NCI-H748 (cell line): ENCODE measurements around the gene BICD1.
A peak's percentile ranks its signal among the peaks of the same experiment; 100 is the strongest.

ENCODE experiments used
- DNase-seq: peaks from one replicate; lab custom pipeline; 2025; ENCODE audit not compliant: unreplicated experiment; lab: John Stamatoyannopoulos, UW

The BICD1 gene

DNA sequence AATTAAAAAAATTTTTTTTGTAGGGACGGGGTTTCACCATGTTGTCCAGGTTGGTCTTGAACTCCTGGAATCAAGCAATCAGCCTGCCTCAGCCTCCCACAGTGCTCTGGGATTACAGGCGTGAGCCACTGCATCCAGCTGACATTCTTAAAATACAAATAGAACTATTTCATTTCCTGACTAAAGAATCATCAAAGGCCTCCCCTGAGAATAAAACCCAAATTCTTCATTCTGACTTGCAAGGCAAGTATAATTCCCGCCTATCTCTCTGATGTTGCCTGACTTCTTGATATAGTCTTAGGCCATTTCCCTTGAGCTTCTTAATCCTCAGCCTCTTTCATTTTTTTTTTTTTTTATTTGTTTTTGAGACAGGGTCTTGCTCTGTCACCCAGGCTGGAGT lies 4.4 kb upstream of the BICD1 start:
- no peak for DNase-seq

DNA sequence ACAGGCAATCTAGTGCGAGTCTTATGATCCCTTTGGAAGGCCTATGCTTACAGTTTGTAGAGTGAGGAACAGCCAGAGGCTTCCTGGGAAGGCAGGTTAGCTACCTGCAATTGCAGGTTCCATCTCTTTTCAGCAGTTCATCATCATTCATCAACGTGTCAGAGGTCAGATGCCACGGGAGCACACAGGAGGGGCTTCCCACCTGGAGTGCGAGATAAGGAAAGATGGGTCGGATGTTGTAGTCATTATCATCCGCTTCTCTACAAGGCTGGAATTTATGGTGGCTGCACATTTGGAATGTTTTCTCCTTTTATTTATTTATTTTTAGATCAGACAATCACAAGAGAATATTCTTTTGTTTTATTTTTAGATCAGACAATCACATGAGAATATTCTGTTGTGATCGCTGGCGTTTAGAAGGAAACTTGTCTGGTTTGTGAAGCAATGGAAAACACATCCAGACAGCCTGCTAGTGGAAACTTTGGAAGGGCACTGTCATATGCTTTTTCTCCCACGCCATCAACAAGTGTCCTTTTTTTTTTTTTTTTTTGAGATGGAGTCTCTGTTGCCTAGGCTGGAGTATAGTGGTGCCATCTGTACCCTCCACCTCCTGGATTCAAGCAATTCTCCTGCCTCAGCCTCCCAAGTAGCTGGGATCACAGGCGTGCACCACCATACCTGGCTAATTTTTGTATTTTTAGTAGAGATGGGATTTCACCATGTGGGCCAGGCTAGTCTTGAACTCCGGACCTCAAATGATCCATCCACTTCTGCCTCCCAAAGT lies 1.9 kb upstream of the BICD1 start:
- peak; percentile 23 for DNase-seq

DNA sequence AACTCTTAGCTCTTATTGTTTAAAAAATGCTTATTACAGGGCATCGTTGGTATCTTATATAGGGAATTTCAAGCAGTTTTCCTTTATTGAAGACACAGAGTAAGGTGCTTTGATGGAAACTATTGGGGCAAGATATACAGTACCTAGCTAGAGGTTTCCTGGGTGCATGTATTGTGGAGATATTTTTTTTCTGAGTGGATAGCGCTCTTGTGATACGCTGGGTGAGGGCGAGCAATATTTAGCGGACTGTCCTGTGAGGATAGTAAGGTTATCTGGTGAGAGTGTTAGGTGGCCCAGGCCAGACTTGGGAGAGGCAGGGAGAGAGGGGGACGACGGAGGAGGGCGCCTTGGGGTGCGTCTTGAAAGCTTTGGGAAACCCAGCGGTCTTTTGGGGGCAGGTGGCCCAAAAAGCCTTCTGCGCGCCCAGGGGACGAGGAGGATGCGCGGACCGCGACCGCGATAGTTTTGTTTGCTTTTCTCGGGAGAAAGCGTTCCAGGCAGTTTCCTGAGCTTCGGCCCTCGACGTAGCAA lies 596 bp upstream of the BICD1 start:
- peak; percentile 55 for DNase-seq

DNA sequence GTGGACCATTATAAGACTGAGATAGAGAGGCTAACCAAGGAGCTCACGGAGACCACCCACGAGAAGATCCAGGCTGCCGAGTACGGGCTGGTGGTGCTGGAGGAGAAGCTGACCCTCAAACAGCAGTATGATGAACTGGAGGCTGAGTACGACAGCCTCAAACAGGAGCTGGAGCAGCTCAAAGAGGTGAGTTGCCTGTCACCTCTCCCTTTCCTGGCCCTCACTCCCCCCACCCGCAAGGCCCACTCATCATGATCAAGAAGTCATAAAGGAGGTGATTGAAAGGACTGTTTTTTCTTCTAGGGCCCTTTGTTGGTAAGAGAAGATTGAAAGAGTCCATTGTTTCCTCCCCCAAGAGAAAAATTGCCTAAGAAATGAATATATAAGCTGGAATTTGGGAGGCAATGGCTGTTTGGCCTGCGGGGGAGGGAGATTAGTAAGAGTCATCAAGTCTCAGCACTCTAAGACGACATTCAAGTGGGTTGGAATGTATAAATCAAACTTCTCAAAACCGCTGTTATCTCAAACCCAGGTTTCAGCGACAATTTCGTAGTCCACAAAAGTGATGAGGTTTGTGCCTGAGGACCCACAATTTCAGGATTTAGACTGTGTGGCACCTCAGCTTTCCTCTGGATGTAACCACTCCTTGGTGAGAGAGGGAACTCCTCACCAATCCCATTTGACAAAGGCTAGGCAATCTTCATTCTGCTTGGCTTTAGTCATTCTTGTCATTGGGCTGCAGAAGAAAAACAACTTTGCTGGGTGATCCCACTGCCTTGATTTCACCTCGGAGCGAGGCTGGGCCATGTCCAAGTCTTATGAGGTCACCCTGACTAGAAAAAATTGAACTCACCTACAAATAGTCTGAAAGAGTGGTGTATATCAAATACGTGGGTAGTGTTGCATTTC lies 966 bp downstream of the BICD1 start:
- DNase-seq, result peak; percentile 65

DNA sequence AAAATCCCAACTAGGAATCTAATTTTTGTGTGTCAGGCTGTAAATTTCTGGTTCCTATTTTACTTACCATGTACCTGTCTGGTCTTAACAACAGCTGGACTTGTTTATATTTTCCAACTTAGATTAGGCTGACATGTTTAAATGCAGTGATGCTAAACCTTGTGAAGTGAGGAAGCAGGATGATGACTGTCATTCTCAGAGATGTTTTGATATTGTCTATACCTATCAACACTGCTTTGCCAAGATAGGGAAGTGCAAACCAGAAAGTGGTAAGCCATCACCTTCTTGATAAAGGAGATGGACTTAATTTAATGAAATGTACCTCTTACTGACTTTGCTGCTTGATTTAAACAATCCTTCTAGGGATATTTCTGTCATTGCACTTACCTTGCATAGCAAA lies 2.1 kb downstream of the BICD1 start:
- no peak for DNase-seq

DNA sequence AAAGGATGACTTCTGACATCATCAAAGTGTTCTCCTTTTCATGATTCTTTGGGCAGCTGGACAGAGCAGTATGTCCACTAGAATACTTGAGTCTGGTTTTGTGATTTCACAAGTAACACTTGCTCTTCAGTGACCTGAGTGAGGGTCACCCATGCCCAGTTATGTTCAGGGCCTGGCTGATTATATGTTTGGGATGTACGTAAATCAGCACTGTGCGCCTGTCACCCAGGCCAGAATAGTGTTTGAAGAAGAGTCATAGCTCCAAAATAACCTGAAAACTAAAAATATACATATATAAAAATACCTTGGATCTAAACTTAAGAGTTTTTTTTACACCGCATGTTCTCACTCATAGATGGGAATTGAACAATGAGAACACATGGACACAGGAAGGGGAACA lies 3.8 kb downstream of the BICD1 start:
- no peak for DNase-seq

DNA sequence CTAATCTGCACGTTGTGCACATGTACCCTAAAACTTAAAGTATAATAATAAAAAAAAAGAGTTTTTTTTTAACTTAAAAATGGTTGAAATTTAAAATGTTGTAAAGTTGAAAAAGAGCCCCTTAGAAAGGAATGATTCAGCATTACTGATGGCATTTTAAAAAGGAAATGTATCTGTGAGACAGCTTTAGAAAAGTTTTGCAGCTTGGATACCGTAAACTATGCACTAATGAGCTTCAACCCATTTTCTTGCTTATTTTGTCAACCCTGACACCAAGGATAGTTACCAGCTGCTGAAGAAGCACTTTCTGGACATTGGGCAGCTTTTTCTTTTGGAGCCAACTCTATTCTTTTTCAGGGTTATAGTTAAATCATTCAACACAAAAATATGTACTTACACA lies 4.3 kb downstream of the BICD1 start:
- DNase-seq, result no peak

DNA sequence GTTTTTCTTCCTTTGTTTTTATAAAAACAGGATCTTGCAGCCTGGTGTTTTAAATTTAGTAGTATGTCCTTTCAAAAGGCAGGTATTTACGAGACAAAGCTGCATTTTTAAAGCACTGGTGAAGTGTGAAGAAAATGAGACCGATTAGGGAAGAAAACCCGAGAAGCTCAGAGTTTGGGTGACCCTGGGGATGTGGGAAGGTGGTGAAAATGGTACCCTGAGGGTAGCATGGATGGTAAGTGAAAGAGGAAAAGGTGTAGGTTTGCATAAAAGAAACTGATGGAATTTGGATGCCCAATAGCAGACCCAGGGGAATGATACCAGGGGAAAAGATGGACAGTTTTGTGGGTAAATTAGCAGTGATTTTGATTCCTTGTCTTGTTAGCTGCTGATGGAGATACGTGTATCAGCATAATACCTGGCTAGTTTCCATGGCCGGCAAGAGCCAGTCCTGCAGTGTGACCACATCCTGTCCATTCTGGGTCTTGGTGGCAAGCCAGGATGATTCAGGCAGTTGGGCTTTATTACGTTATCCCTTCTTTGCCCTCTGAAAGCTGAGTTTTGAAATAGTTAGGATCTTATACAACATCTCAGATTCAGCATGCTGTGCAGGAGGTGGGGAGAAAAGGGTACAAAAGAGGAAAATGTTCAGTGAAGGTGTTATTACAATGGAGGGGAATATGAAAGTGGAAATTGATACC lies 8.9 kb downstream of the BICD1 start:
- peak; percentile 26 for DNase-seq

DNA sequence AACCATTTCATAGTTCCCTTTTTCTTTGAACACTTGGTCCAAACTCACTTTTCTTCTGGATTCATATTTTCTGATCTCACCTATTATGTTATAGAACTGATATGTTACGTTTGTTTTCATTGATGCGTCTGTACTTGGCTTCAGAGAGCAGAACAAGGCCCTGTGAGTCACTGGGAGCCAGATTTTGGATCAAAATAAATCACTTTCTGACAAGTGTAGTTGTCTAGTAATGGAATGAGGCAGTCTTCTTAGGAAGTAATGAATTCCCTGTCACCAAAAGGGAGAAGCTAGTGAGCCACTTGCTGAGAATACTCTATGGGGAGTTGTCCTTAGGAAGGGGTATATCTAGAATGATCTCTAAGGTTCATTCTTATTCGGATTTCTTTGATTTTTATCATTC lies 10.2 kb downstream of the BICD1 start:
- no peak for DNase-seq

DNA sequence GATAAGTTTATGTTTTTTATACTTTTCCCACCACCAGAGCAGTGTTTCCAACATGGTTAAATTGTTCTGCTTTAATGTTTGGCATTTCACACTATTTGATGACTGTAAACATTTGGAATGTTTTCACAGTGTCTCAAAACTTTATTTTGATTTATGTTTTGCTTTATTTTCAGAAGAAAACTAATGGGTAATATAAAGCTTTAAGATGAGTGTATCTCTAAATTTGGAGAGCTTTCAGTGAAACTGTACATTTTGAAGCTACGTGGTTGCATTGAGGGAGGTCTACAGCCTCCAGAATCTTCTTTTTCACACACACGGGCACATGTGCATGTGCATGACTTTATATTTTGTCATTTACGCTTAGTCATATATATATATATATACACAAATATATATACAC lies 10.7 kb downstream of the BICD1 start:
- no peak for DNase-seq

DNA sequence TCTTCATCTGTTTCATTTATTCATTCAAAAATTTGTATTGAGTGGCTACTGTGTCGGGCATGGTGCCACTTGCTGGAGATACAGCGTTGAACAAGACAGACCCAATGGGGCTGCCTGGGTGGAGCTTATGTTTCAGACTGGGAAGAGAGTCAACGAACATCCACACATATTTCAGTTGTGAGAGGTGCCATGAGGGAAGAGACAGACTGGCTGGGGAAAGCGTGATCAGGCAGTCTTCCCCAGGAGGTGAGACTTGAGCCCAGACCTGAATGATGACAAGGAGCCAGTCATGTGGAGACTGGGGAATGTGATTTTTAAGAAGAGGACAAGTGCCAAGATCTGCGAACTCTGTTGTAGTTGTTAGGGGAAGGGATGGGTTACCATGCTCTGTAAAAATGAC lies 12.2 kb downstream of the BICD1 start:
- no peak for DNase-seq

DNA sequence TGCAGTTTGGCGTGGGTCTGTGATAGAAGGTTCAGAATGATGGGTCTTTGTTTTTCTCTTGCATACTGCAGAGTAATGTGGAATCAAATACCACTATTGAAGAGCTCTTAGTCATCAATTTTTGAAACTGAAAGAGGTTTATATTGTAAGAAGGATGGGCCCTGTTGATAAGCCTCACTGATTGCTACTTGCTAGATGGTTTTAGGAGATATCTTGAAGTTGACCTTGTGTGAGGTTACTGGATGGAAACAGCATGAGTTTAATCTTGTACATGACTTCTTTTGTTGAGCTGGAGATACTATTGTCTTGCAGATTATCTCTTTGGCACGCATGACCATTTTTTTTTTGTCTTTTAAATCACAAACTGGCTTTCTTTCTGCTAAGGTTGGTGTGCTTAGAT lies 13.8 kb downstream of the BICD1 start:
- no peak for DNase-seq

DNA sequence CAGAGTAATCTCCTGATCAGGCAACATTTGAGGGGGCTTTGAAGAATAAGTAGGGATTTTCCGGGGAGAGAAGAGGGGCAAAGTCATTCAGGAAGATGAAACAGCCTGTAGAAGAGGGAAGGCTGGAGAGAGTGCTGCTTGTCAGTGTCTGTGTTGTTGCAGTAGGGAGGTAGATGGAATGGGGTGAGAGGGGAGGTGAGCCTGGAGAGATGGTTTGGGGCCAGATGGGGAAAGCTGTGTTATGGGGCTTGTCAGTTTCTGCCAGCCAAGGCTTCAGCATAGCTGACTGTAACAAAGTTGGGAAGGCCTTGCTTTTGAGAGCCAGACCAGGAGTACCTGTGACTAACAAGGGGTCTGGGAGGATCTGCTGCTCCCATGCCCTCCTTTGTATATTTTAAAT lies 18.0 kb downstream of the BICD1 start:
- no peak for DNase-seq

DNA sequence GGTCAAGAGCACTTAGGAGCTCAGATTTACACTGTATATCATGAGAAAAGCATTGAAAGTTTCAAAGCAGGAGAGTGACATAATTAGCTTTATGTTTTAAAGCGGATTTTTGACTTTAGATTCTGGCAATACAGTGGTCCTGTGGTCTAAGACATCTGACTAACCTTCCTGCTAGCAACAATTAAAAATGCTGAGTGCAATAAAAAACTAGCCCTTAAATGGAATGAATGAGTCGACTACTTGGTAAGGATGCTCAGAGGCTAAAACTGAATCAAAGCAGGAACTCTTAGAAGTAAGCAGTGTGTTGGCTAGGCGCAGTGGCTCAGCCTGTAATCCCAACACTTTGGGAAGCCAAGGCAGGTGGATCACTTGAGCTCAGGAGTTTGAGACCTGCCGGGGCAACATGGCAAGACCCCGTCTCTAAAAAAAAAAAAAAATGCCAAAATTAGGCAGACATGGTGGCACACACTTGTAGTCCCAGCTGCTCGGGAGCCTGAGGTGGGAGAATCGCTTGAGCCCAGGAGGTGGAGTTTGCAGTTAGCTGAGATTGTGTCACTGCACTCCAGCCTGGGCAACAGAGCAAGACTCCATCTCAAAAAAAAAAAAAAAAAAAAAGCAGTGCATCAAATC lies 18.9 kb downstream of the BICD1 start:
- DNase-seq, result no peak

DNA sequence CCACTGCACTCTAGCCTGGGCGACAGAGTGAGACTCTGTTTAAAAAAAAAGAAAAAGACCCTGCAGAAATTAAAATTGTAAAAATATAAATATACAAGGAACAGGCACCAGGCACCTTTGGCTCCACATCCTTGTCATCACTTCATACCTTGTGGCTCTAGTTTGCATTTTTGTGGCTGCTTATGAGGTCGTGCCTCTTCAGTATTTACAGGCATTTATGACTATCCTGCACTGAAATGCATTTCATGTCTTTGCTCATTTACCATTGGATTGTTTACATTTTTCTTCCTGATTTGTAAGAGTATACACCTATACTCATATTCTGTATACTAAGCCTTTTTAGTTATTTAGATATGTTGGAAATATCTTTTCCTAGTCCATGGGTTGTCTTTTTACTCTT lies 20.1 kb downstream of the BICD1 start:
- DNase-seq, result no peak

DNA sequence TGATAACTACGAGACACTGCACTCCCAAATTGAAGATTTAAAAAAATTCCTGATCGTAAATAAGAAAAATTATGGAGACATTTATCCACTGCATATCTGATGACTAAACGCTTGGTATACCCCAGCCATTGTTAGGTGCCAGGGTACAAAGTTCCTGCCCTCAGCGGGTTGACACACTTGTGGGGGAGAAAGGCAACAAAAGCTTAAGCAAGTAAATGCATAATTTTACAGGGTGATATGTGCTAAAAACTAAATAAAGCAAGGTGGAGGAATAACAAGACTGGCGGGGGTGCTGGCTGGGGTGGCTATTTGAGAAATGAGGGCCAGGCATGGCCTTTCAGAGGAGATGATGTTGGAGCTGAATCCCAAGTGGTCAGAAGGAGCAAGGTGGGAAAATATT lies 25.0 kb downstream of the BICD1 start:
- no peak for DNase-seq

DNA sequence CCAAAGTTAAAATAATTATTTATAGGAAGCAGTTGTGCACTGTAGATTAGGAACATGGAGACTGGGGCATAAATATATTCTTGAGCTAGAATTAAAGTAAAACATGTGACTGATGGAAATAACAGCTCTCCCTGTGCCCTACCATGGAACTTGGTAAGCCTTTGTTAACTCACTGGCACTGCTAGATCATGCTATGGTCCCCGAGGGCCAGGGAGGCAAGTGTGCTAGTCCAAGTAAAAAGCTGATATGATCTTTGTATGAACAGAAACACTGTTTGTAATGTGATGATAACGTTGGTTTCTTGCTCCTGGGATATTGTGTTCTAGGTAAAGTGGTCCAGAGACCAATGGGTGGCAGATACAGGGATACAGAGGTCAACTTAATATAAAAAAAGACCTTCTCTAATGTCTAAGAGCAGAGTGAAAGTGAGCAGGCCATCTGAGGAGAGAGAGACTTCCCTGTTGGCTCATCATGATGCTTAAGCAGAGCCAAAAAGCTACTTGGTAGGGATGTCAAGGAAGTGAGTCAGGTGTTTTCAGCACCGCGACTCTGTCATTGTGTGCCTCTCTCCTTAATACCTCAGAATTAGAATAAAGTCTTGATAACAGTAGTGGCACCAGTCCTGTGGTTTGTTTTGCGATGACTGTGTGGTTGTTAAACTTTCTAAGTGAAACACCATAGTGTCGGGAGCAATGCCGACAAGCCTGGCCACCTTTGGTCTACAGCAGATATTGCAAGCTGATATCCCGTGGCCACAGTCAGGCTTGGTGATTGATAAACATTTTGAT lies 27.6 kb downstream of the BICD1 start:
- no peak for DNase-seq

DNA sequence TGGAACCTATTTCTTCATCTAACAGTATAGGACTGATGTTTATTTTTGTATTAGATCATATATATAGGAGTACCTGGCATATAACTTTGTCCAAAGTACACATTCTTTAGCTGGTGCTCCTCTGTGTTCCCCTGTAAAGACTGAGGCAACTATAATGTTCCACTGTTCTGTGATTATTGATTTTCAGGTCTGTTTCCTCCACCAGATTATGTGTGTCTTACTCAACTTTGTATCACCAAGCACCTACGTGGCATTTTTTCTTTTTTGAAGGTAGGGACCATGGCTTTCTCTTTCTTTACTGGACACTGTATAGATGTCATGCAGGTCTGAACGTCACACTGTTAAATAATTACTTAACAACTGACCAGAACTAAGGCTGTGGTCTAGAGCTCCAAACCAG lies 29.3 kb downstream of the BICD1 start:
- no peak for DNase-seq

DNA sequence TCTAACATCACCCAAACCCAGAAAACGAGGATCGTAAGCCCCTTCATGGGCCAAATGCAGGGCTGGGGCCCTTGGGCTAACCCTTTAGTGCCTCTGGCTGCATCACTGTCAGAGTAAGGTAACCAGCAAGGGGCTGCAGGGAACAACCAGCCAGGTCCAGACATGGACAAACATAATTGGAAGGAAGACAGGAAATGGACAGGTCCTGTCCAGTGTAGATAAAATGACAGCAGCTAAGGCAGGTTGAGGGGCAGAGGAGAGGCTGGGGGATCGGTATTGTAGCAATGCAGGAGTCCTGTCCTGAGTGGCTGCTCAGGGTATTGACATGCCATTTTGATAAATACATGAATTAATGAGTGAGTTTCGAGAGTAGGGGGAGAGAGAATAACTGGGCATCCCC lies 29.8 kb downstream of the BICD1 start:
- DNase-seq, result no peak

DNA sequence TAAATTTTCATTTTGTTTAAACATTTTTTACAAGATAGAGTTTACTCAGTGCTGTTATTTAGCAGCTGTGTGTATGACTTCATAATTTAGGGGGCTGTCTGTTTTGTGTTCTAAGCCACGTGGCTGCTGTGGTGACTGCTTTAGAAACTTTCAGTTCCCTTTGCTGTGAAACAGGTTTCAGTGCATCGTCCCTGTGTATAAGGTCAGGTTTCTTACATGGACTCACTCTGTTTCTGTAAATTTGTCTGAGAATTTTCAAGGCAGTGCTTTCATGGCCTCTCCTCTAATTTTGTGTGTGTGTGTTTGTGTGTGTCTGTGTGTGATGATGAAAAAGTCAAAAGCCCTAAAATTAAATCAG lies 32.4 kb downstream of the BICD1 start:
- no peak for DNase-seq
